Tibial artery (tissue), 4 donors: ENCODE measurements around the gene CDC7.

Experiments
- DNase-seq, 2 donors: peaks; one replicate each; pipeline ENCODE4 v3.0.0-alpha.2; 2019
- H3K27ac ChIP-seq, 2 donors: fragments of 200-600 bp; sonication (generic) in 1 of 2; 1 replicate in 1 of 2; 2 replicates in 1 of 2; pipeline ENCODE4 v1.5.1; 2018 to 2019; ENCODE audit warnings: mild to moderate bottlenecking in 1 of 2
- H3K27me3 ChIP-seq, 2 donors: fragments of 200-600 bp; sonication (generic) in 1 of 2; one replicate each; pipeline versions ENCODE4 v1.5.1 to v1.6.0; 2016 to 2019
- H3K36me3 ChIP-seq, 3 donors: fragments of 200-600 bp; sonication (generic) in 2 of 3; one replicate each; pipeline ENCODE4 v1.5.1; 2016 to 2019; ENCODE audit warnings: mild to moderate bottlenecking in 2 of 3
- H3K4me1 ChIP-seq, 4 donors: fragments of 200-600 bp; sonication (generic) in 2 of 4; 1 replicate in 3 of 4; 2 replicates in 1 of 4; pipeline ENCODE4 v1.5.1; 2016 to 2019
- H3K4me3 ChIP-seq, 2 donors: fragments of 200-600 bp; sonication (generic) in 1 of 2; 1 replicate in 1 of 2; 2 replicates in 1 of 2; pipeline ENCODE4 v1.5.1; 2018 to 2019; ENCODE audit warnings: mild to moderate bottlenecking in 2 of 2
- H3K9me3 ChIP-seq, 3 donors: fragments of 200-600 bp; sonication (generic) in 1 of 3; one replicate each; pipeline ENCODE4 v1.5.1; 2016 to 2019
- intact Hi-C: fragments of 100-400 bp; cut with DNase I; formaldehyde crosslinking; loops from one replicate; pipeline ENCODE4 v1.15.0; 2023; ENCODE audit warnings: low total_unique reads
- TF ChIP-seq, protein P1 (sequence below), 2 experiments: fragments of 200-600 bp in 1 of 2; fragments of 450-650 bp in 1 of 2; IDR thresholded peaks; one replicate each; pipeline ENCODE4 v1.5.1; 2017 to 2019; ENCODE audit warnings: antibody characterized with exemption in 2 of 2, mild to moderate bottlenecking in 1 of 2, moderate library complexity in 1 of 2

The CDC7 gene

DNA sequence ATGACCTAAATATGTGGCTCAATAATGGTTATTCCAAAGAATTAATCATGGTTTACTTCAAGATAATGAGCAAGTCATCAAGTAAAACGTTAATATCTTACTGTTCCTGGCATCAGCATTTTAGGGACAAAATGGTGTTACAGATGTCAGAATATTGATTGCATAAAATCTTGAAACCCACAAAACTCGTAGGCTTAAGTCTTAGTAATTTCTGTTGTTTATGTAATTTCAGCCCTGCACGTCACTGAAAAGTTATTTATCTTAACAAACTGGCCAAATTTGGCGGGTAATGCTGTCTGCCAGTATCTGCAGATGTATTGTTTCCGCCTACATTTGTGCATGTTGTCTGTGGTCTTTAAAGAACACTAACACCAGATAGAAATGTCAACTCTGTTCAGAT lies 25.8 kb downstream of the CDC7 start:
- Histone ChIP-seq H3K9me3 (no peaks in the 10 kb centered on the region), H3K36me3 (no peaks in the 10 kb centered on the region), H3K4me1 (no peaks in the 10 kb centered on the region), H3K27me3 (no peaks in the 10 kb centered on the region), H3K27ac (no peak overlapping the region), H3K4me3 (no peak overlapping the region)
- DNase-seq, result no peak
- intact Hi-C loops, result no loop called here
- TF ChIP-seq, protein P1, sequence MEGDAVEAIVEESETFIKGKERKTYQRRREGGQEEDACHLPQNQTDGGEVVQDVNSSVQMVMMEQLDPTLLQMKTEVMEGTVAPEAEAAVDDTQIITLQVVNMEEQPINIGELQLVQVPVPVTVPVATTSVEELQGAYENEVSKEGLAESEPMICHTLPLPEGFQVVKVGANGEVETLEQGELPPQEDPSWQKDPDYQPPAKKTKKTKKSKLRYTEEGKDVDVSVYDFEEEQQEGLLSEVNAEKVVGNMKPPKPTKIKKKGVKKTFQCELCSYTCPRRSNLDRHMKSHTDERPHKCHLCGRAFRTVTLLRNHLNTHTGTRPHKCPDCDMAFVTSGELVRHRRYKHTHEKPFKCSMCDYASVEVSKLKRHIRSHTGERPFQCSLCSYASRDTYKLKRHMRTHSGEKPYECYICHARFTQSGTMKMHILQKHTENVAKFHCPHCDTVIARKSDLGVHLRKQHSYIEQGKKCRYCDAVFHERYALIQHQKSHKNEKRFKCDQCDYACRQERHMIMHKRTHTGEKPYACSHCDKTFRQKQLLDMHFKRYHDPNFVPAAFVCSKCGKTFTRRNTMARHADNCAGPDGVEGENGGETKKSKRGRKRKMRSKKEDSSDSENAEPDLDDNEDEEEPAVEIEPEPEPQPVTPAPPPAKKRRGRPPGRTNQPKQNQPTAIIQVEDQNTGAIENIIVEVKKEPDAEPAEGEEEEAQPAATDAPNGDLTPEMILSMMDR (IDR thresholded peaks at IDR 0.05), result no peak

DNA sequence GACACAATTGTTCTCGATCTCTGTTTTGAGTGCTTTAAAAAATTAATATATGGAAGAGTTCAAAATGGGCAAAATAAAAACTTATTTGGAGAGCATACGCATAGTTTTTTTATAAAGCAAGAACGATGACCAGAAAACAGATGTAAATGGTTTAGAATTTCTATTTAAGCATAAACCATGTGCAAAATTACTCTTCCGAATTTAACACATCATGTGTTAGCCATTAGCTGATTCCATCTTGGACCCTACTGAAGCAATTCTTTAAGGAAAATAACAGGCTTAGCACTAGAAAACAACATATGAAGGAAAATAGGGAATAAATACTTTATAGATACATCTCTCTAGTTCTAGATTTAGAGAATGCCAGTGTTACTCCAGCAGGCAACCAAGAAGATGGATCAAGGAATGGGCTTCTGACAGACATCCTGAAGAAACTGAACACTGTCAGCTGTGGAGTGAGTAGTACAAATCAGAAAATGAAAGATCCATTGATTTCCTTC lies 26.7 kb downstream of the CDC7 start:
- H3K27ac ChIP-seq, result no peak overlapping the region

DNA sequence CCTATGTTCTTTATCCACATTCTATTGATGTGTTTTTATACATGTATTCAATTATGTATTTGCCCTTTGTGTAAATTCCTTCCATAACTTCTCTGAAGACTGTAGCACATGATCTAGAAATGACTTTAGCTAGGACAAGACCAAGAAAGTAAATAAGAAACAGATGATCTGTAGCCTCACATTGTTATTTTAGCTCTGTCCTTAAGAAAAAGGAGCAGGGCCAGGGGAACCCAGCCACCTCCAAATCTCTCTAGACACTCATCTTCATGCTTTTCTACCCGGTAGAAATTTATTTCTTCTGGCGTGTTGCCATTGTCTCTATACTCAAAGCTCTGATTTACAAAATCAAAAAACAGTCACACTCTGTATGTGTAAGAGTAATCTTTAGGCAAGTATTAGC lies 27.1 kb downstream of the CDC7 start:
- intact Hi-C loops, result no loop called here
- Histone ChIP-seq H3K9me3 (no peaks in the 10 kb centered on the region), H3K4me3 (no peak overlapping the region), H3K27ac (no peak overlapping the region), H3K27me3 (no peaks in the 10 kb centered on the region), H3K36me3 (no peaks in the 10 kb centered on the region), H3K4me1 (no peaks in the 10 kb centered on the region)
- DNase-seq, result no peak
- TF ChIP-seq, protein P1 (IDR thresholded peaks at IDR 0.05), result no peak

More for the DNA sequence above, 26.7 kb downstream of the CDC7 start:
- TF ChIP-seq, protein P1 (IDR thresholded peaks at IDR 0.05), result no peak
- Histone ChIP-seq H3K9me3 (no peaks in the 10 kb centered on the region), H3K36me3 (no peaks in the 10 kb centered on the region), H3K4me3 (no peak overlapping the region), H3K27me3 (no peaks in the 10 kb centered on the region), H3K4me1 (no peaks in the 10 kb centered on the region)
- intact Hi-C loops, result no loop called here
- no peak for DNase-seq

DNA sequence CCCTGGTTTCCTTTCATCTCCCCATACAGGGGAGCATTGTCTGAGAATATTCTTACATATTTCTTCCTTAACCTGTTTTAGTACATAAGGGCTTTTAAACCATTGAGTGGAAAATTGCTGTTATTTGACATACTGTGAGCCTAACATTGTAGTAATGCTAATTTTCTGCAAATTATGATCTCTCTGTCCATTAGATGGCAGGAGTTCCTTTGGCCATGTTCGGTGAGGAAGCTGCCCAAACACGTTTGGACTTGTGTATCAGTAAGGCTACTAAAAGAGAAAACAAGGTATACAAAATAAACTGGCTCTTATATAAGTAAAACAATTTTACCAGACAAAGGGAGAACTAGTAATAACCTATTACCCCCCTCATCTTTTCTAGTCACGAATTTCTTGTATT lies 29.2 kb downstream of the CDC7 start:
- no peaks in the 10 kb centered on the region for H3K36me3 ChIP-seq
- no peaks in the 10 kb centered on the region for H3K27me3 ChIP-seq
- H3K9me3 ChIP-seq, result no peaks in the 10 kb centered on the region
- no peaks in the 10 kb centered on the region for H3K4me1 ChIP-seq
- no peak overlapping the region for H3K4me3 ChIP-seq
- intact Hi-C loops, result no loop called here
- no peak for DNase-seq
- TF ChIP-seq, protein P1 (IDR thresholded peaks at IDR 0.05), result peak in 1 of 2 experiments; percentile 20
- no peak overlapping the region for H3K27ac ChIP-seq

DNA sequence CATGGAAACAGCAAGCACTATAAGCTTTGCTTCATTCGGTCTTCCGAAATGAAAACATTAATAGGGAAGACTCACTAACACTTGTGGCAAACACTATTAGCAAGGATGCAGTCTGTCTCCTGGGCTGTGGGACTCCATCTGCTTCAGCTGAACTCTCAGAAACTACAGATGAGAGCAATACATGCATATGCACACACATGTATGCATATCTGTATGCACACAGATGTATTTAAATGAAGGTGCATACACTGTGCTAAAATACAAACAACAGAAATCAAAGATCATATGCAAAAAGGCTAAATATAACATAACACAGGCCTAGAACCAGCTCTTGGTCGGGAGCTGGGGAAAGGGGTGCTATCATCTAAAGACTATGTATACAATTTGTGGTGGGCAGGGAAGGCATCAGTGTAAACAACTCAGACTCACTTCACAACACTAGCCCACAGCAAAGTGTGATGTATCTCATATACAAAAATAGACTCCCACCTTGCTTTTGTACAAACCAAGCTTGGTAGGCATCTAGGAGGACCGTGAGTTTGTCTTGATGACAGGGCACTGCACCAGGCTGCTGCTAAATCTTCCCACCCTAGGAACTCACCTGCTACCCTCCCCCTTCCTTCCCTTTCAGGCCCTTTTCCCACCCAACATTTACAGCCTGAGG lies 32.8 kb downstream of the CDC7 start:
- Histone ChIP-seq H3K4me3 (no peak overlapping the region), H3K27ac (no peak overlapping the region), H3K36me3 (no peaks in the 10 kb centered on the region), H3K4me1 (no peaks in the 10 kb centered on the region), H3K27me3 (no peaks in the 10 kb centered on the region), H3K9me3 (no peaks in the 10 kb centered on the region)
- DNase-seq, result no peak
- intact Hi-C loops, result no loop called here
- TF ChIP-seq, protein P1 (IDR thresholded peaks at IDR 0.05), result no peak
